ENCODE measurements around the gene BCLAF1. TPM values are rescaled to one million over a fixed set of nuclear protein-coding genes. Genes with fewer than 3 reads are reported as not detected.
"Not testable (repeated sequence)": the region's sequence is repeated elsewhere in the genome, so short reads cannot be mapped to it uniquely, and the experiment has no call there.

Gene BCLAF1
- total RNA-seq, 2 donors from 2014 or later: 70.0 to 170 TPM

GRCh38 chr6:136225496-136225895, 64.2 kb downstream of the BCLAF1 start:
- H3K4me3 ChIP-seq: no peak overlapping the region
- no peaks in the 10 kb centered on the region for H3K27me3 ChIP-seq (replicated peaks; ENCODE audit: insufficient read depth)
- ATAC-seq (ENCODE audit: insufficient number of reproducible peaks, low FRiP score, low read depth) (no peak), DNase-seq (ENCODE audit: low spot score) (no peak)
- H3K9me3 ChIP-seq: no peaks in the 10 kb centered on the region
- H3K4me1 ChIP-seq (ENCODE audit: control insufficient read depth in 1 of 2, low read depth in 2 of 2): no peaks in the 10 kb centered on the region
- no peak overlapping the region for H3K27ac ChIP-seq
- no peaks in the 10 kb centered on the region for H3K36me3 ChIP-seq
- TF ChIP-seq CTCF (IDR thresholded peaks at IDR 0.05): no peak

- not testable (repeated sequence) for H3K27me3 ChIP-seq (replicated peaks; ENCODE audit: insufficient read depth); H3K27ac ChIP-seq; DNase-seq (ENCODE audit: low spot score); H3K4me3 ChIP-seq; ATAC-seq (ENCODE audit: insufficient number of reproducible peaks, low FRiP score, low read depth); H3K9me3 ChIP-seq; H3K4me1 ChIP-seq (ENCODE audit: control insufficient read depth in 1 of 2, low read depth in 2 of 2); H3K36me3 ChIP-seq
Measured at GRCh38 chr6:136224974-136225373, 64.7 kb downstream of the BCLAF1 start.

- TF ChIP-seq CTCF (IDR thresholded peaks at IDR 0.05): no peak
- ATAC-seq (ENCODE audit: insufficient number of reproducible peaks, low FRiP score, low read depth) (no peak), DNase-seq (ENCODE audit: low spot score) (no peak)
- H3K9me3 ChIP-seq: no peaks in the 10 kb centered on the region
- H3K27me3 ChIP-seq (replicated peaks; ENCODE audit: insufficient read depth): no peaks in the 10 kb centered on the region
- H3K4me1 ChIP-seq (ENCODE audit: control insufficient read depth in 1 of 2, low read depth in 2 of 2): no peaks in the 10 kb centered on the region
- H3K27ac ChIP-seq: no peak overlapping the region
- no peak overlapping the region for H3K4me3 ChIP-seq
- H3K36me3 ChIP-seq: no peaks in the 10 kb centered on the region
Measured at GRCh38 chr6:136216503-136217401, 72.9 kb downstream of the BCLAF1 start.

- no peak for ATAC-seq (ENCODE audit: insufficient number of reproducible peaks, low FRiP score, low read depth)
- Histone ChIP-seq H3K4me3 (no peak overlapping the region), H3K9me3 (no peaks in the 10 kb centered on the region), H3K36me3 (no peaks in the 10 kb centered on the region), H3K4me1 (ENCODE audit: control insufficient read depth in 1 of 2, low read depth in 2 of 2) (no peaks in the 10 kb centered on the region), H3K27me3 (replicated peaks; ENCODE audit: insufficient read depth) (no peaks in the 10 kb centered on the region), H3K27ac (no peak overlapping the region)
- TF ChIP-seq CTCF (IDR thresholded peaks at IDR 0.05): no peak
- DNase-seq (ENCODE audit: low spot score): no peak
Measured at GRCh38 chr6:136213853-136214252, 75.8 kb downstream of the BCLAF1 start.

- Histone ChIP-seq H3K9me3 (no peaks in the 10 kb centered on the region), H3K4me3 (no peak overlapping the region), H3K4me1 (ENCODE audit: control insufficient read depth in 1 of 2, low read depth in 2 of 2) (no peaks in the 10 kb centered on the region), H3K27me3 (replicated peaks; ENCODE audit: insufficient read depth) (no peaks in the 10 kb centered on the region), H3K27ac (no peak overlapping the region), H3K36me3 (no peaks in the 10 kb centered on the region)
- no peak for TF ChIP-seq CTCF (IDR thresholded peaks at IDR 0.05)
- ATAC-seq (ENCODE audit: insufficient number of reproducible peaks, low FRiP score, low read depth) (no peak), DNase-seq (ENCODE audit: low spot score) (no peak)
Measured at GRCh38 chr6:136213012-136213539, 76.6 kb downstream of the BCLAF1 start.
